Endothelial cell (in vitro differentiated cells): Measurements from ENCODE around the gene MICA. TPM values are rescaled to one million over a fixed set of nuclear protein-coding genes. Genes with fewer than 3 reads are reported as not detected.

Experiments used
- DNase-seq: peaks from one replicate; pipeline ENCODE4 v3.0.0; 2021; ENCODE audit warnings: low spot score
- H3K27ac Mint-ChIP-seq: one replicate; pipeline ENCODE4 v1.8.0; 2021; ENCODE audit warnings: mixed read lengths, inconsistent platforms; ENCODE audit not compliant: unreplicated experiment
- H3K27me3 Mint-ChIP-seq: one replicate; pipeline ENCODE4 v1.8.0; 2021; ENCODE audit warnings: mild to moderate bottlenecking, moderate library complexity, mixed read lengths, inconsistent platforms; ENCODE audit not compliant: unreplicated experiment
- H3K36me3 Mint-ChIP-seq: one replicate; pipeline ENCODE4 v1.8.0; 2021; ENCODE audit warnings: mild to moderate bottlenecking, low read depth, mixed read lengths, inconsistent platforms; ENCODE audit not compliant: unreplicated experiment
- H3K4me1 Mint-ChIP-seq: one replicate; pipeline ENCODE4 v1.8.0; 2021; ENCODE audit warnings: mild to moderate bottlenecking, mixed read lengths, inconsistent platforms; ENCODE audit not compliant: unreplicated experiment
- H3K4me3 Mint-ChIP-seq: one replicate; pipeline ENCODE4 v1.8.0; 2021; ENCODE audit warnings: mild to moderate bottlenecking, mixed read lengths, inconsistent platforms; ENCODE audit not compliant: unreplicated experiment
- H3K9me3 Mint-ChIP-seq: one replicate; pipeline ENCODE4 v1.8.0; 2021; ENCODE audit warnings: mixed read lengths, inconsistent platforms; ENCODE audit not compliant: unreplicated experiment
- total RNA-seq: library from RNA; stranded (reverse); fragmentation: NEBNext Ultra II Directional; extraction: Animal tissue kit (Norgen Biotek cat#: 25700); gene quantifications from one replicate; pipeline ENCODE4 v1.2.1, GENCODE V29; 2021; ENCODE audit not compliant: unreplicated experiment
- TF ChIP-seq, protein P1 (sequence below): fragments of 200-600 bp; sonication (generic); IDR thresholded peaks from one replicate; pipeline ENCODE4 v1.5.0; 2021; ENCODE audit warnings: antibody characterized with exemption; ENCODE audit not compliant: unreplicated experiment

Gene MICA
- total RNA-seq, 1 donor from 2014 or later, result 16.6 TPM

DNA sequence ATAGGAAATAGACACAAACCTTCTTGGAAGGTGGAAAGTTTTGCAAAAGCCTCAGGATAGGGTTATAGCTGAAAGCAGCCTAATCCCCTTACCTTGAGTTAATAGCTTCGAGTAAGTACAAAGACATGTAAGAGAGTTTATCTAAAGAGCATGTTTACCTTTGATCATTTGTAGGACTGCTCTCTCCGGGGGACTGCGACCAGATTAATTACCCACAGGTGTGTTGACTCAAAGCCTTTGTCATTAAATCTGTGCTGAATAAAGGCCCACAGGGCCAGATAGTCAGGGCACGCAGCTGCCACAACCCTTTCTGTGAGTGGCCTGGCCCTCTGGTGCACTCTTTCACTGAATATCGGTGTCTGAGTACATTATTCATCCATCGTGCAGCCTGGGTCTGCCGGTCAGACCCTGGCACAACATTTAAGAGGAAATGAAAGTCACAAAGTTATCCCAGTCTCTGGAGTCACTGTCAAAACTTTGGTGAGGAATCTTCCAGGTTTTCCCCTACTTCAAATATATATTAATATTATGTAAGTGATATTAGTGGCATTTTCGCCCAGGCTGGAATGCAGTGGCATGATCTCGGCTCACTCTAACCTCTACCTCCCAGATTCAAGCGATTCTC lies 5.4 kb upstream of the MICA start:
- TF ChIP-seq, protein P1, sequence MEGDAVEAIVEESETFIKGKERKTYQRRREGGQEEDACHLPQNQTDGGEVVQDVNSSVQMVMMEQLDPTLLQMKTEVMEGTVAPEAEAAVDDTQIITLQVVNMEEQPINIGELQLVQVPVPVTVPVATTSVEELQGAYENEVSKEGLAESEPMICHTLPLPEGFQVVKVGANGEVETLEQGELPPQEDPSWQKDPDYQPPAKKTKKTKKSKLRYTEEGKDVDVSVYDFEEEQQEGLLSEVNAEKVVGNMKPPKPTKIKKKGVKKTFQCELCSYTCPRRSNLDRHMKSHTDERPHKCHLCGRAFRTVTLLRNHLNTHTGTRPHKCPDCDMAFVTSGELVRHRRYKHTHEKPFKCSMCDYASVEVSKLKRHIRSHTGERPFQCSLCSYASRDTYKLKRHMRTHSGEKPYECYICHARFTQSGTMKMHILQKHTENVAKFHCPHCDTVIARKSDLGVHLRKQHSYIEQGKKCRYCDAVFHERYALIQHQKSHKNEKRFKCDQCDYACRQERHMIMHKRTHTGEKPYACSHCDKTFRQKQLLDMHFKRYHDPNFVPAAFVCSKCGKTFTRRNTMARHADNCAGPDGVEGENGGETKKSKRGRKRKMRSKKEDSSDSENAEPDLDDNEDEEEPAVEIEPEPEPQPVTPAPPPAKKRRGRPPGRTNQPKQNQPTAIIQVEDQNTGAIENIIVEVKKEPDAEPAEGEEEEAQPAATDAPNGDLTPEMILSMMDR, result no peak
- Mint-ChIP-seq H3K36me3 (peaks cover 15% of the 10 kb centered on the region), H3K4me1 (peaks cover 41% of the 10 kb centered on the region), H3K4me3 (no peak overlapping the region), H3K27ac (no peak overlapping the region), H3K27me3 (peaks cover 10% of the 10 kb centered on the region), H3K9me3 (no peaks in the 10 kb centered on the region)
- DNase-seq, result no peak

- Mint-ChIP-seq H3K4me3 (peak overlapping the region; percentile 96), H3K27me3 (peaks cover 10% of the 10 kb centered on the region)
Measured at GRCh38 chr6:31399589-31400466, 3.6 kb upstream of the MICA start.

GRCh38 chr6:31400467-31401289 lies 2.7 kb upstream of the MICA start:
- peak; percentile 42 for DNase-seq
- peaks cover 10% of the 10 kb centered on the region for H3K27me3 Mint-ChIP-seq
- H3K27ac Mint-ChIP-seq, result peak overlapping the region; percentile 96
- H3K4me3 Mint-ChIP-seq, result peak overlapping the region; percentile 96
- H3K4me1 Mint-ChIP-seq, result peaks cover 33% of the 10 kb centered on the region
- peaks cover 9% of the 10 kb centered on the region for H3K36me3 Mint-ChIP-seq
- H3K9me3 Mint-ChIP-seq, result no peaks in the 10 kb centered on the region
- TF ChIP-seq, protein P1, result no peak

More at GRCh38 chr6:31399589-31400466, 3.6 kb upstream of the MICA start:
- DNase-seq, result peak; percentile 78
- Mint-ChIP-seq H3K4me1 (peaks cover 38% of the 10 kb centered on the region), H3K9me3 (no peaks in the 10 kb centered on the region), H3K27ac (peak overlapping the region; percentile 96), H3K36me3 (peaks cover 9% of the 10 kb centered on the region)
- TF ChIP-seq, protein P1, result peak; percentile 53

GRCh38 chr6:31401403-31401802 lies 2.0 kb upstream of the MICA start:
- no peak for DNase-seq
- Mint-ChIP-seq H3K27me3 (peaks cover 10% of the 10 kb centered on the region), H3K36me3 (peaks cover 9% of the 10 kb centered on the region), H3K27ac (peak overlapping the region; percentile 96), H3K9me3 (no peaks in the 10 kb centered on the region), H3K4me1 (peaks cover 35% of the 10 kb centered on the region), H3K4me3 (peak overlapping the region; percentile 96)
- TF ChIP-seq, protein P1, result no peak
